ENCODE data around the gene CIZ1.

Gene CIZ1

GRCh38 chr9:128145536-128145935, 45.8 kb downstream of the CIZ1 start:
- H3K14ac ChIP-seq (ENCODE audit: low read length in 2 of 2) = no peak overlapping the region
- peaks cover 2% of the 10 kb centered on the region for H3K4me1 ChIP-seq (ENCODE audit: control insufficient read depth, insufficient read depth, low read depth, low read length)
- no peak overlapping the region for H3K23ac ChIP-seq (ENCODE audit: low read length in 2 of 2)
- H3K4me2 ChIP-seq (ENCODE audit: low read length, poor library complexity, severe bottlenecking) = no peak overlapping the region
- H3K27me3 ChIP-seq (ENCODE audit: control insufficient read depth in 1 of 2, insufficient read depth in 1 of 2, low read length in 2 of 2) = peaks cover 0 to 20% of the 10 kb centered on the region in 2 experiments
- no peak overlapping the region for H2AFZ ChIP-seq (ENCODE audit: low read depth, low read length)
- H2BK12ac ChIP-seq (ENCODE audit: low read length in 2 of 2) = no peak overlapping the region
- no peak overlapping the region for H4K8ac ChIP-seq (ENCODE audit: low read length)
- no peaks in the 10 kb centered on the region for H3K36me3 ChIP-seq (ENCODE audit: control insufficient read depth in 1 of 2, insufficient read depth in 2 of 2, low read depth in 1 of 2, low read length in 2 of 2)
- H4K91ac ChIP-seq (ENCODE audit: low read length) = no peak overlapping the region
- H2BK120ac ChIP-seq (ENCODE audit: low read depth, low read length) = no peak overlapping the region
- H2BK15ac ChIP-seq (ENCODE audit: low read depth, poor library complexity, severe bottlenecking) = no peak overlapping the region
- no peak overlapping the region for H3K27ac ChIP-seq (ENCODE audit: low read length, poor library complexity, severe bottlenecking)
- no peak for DNase-seq
- H2BK5ac ChIP-seq (ENCODE audit: low read depth, low read length, poor library complexity, severe bottlenecking) = no peak overlapping the region
- 91% methylated on average over 8 of the region's 8 CpGs for WGBS
- no peaks in the 10 kb centered on the region for H3K79me1 ChIP-seq (replicated peaks; ENCODE audit: low read length, poor library complexity, severe bottlenecking)
- H3K18ac ChIP-seq (ENCODE audit: low read depth in 1 of 2, low read length in 2 of 2) = no peak overlapping the region
- no peaks in the 10 kb centered on the region for H3K9me3 ChIP-seq (ENCODE audit: control insufficient read depth, low read length)
- no peak overlapping the region for H3K4me3 ChIP-seq (ENCODE audit: insufficient read depth in 1 of 2, low read depth in 1 of 2, low read length in 2 of 2)
- H3K4ac ChIP-seq (ENCODE audit: low read depth in 1 of 2, low read length in 2 of 2) = no peak overlapping the region
- H3K9ac ChIP-seq (ENCODE audit: low read length) = no peak overlapping the region
- H2AK5ac ChIP-seq (ENCODE audit: low read length, severe bottlenecking) = no peak overlapping the region

DNA sequence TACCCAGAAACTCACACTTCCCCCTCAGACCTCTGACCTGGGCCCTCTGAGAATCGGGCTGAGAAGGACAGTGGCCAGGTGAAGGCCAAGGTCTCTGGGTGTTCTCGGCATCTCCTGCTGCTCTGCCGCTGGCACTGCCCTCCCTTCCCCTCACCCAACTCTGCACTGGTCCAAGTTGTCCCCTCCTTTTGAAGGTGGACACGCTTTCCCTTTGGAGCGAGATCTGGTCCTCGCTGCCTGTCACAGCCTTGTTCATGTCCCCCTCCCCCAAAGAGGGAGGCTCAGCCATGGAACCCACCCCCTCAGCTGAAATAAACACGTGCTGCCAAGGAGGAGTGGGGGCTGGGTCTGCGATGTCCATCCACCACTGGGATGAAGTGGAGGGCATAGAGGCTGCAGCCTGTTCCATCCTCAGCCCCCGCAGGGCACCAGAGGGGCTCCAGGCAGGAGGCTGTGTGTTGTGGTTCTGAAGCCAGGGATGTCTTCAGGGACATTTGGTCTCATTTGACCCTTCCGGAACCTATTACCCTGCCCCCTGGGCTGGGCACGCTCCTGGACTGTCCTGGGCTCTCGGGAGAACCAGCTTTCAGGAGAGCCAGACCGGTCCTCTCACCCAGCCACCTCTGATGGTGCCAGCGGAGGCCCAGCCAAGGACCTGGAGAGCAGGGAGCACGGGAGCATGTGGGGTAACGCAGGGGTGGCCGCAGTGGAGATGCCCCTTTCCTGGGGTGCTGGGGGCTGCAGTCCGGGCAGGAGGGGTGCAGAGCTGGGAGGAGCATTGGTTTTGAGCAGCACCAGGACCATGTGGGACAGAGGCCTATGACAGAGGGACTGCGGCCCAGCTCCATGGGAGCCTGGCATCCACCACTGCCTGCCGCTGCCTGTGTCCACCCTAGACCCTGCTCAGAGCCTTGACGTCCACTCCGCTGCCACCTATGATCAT, 46.9 kb downstream of the CIZ1 start:
- H2BK5ac ChIP-seq (ENCODE audit: low read depth, low read length, poor library complexity, severe bottlenecking) = no peak overlapping the region

DNA sequence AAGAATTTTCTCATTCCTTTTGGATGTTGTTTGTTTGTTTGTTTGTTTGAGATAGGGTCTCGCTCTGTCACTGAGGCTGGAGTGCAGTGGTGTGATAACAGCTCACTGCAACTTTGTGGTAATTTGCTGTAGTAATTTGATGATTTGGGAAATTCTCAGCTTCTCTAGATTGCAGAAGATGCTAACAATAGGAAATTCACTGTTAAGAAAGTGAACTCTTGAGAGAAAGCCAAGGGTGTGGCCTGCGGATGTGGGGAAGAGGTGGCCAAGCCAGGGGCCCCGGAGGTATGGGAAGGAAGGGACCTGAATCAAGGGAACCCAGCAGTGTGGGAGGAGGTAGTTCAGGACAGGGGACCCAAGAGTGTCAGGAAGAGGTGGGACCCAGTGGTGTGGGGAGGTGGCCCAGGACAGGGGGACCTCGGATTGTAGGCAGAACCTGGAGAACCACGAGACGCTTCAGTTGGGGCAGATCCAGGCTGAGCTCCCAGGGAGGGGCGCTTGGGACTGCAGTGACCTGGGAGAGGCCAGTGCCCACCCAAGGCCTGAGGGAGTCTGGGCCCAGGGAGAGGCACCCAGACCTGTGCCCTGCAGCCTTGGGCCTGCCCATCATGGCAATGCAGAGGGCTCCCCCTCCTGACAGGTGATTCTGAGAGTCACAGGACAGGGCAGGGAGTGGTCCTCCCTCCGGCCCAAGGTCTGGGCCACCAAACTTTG, 47.7 kb downstream of the CIZ1 start:
- WGBS = 87% methylated on average over 8 of the region's 8 CpGs
- no peak overlapping the region for H3K23ac ChIP-seq (ENCODE audit: low read length in 2 of 2)

More for the DNA sequence above, 46.9 kb downstream of the CIZ1 start:
- 85% methylated on average over 20 of the region's 22 CpGs for WGBS
- no peak overlapping the region for H4K8ac ChIP-seq (ENCODE audit: low read length)
- H2BK120ac ChIP-seq (ENCODE audit: low read depth, low read length) = no peak overlapping the region
- no peak overlapping the region for H2AFZ ChIP-seq (ENCODE audit: low read depth, low read length)
- H3K27ac ChIP-seq (ENCODE audit: low read length, poor library complexity, severe bottlenecking) = no peak overlapping the region
- no peak overlapping the region for H2BK12ac ChIP-seq (ENCODE audit: low read length in 2 of 2)
- no peak overlapping the region for H2AK5ac ChIP-seq (ENCODE audit: low read length, severe bottlenecking)
- H3K27me3 ChIP-seq (ENCODE audit: control insufficient read depth in 1 of 2, insufficient read depth in 1 of 2, low read length in 2 of 2) = peaks cover 0 to 18% of the 10 kb centered on the region in 2 experiments
- no peak overlapping the region for H3K4me3 ChIP-seq (ENCODE audit: insufficient read depth in 1 of 2, low read depth in 1 of 2, low read length in 2 of 2)
- H3K9ac ChIP-seq (ENCODE audit: low read length) = no peak overlapping the region
- H3K4me2 ChIP-seq (ENCODE audit: low read length, poor library complexity, severe bottlenecking) = no peak overlapping the region
- no peaks in the 10 kb centered on the region for H3K36me3 ChIP-seq (ENCODE audit: control insufficient read depth in 1 of 2, insufficient read depth in 2 of 2, low read depth in 1 of 2, low read length in 2 of 2)
- DNase-seq = no peak
- no peaks in the 10 kb centered on the region for H3K9me3 ChIP-seq (ENCODE audit: control insufficient read depth, low read length)
- no peak overlapping the region for H4K91ac ChIP-seq (ENCODE audit: low read length)
- no peaks in the 10 kb centered on the region for H3K79me1 ChIP-seq (replicated peaks; ENCODE audit: low read length, poor library complexity, severe bottlenecking)
- no peak overlapping the region for H2BK15ac ChIP-seq (ENCODE audit: low read depth, poor library complexity, severe bottlenecking)
- H3K14ac ChIP-seq (ENCODE audit: low read length in 2 of 2) = peak overlapping the region in 1 of 2 experiments; percentile 9
- H3K18ac ChIP-seq (ENCODE audit: low read depth in 1 of 2, low read length in 2 of 2) = no peak overlapping the region
- no peak overlapping the region for H3K4ac ChIP-seq (ENCODE audit: low read depth in 1 of 2, low read length in 2 of 2)
- H3K23ac ChIP-seq (ENCODE audit: low read length in 2 of 2) = no peak overlapping the region
- peaks cover 2% of the 10 kb centered on the region for H3K4me1 ChIP-seq (ENCODE audit: control insufficient read depth, insufficient read depth, low read depth, low read length)

DNA sequence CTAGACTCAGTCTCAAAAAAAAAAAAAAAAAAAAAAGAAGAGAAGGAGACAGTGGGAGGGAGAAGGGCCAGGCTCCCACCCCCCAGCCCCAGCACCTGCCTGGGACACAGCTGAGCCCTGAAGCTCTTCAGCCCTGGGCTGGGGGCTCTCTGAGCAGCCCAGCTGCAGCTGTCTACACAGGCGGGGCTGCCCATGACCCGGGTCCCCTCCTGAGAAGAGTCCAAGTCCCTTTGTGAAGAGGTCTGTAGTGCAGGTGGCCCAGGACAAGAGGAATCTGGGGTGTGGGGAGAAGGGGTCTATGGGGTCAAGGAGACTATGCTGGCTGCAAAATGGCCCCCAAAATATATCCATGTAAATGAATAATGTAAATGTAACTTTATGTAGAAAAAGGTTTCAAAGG, 48.8 kb downstream of the CIZ1 start:
- no peak overlapping the region for H3K4ac ChIP-seq (ENCODE audit: low read depth in 1 of 2, low read length in 2 of 2)
- WGBS = no CpG with 5 or more reads among the region's 2 CpGs
- H3K18ac ChIP-seq (ENCODE audit: low read depth in 1 of 2, low read length in 2 of 2) = no peak overlapping the region
- H2AK5ac ChIP-seq (ENCODE audit: low read length, severe bottlenecking) = no peak overlapping the region
- H4K8ac ChIP-seq (ENCODE audit: low read length) = no peak overlapping the region
- H3K9me3 ChIP-seq (ENCODE audit: control insufficient read depth, low read length) = no peaks in the 10 kb centered on the region
- no peak overlapping the region for H3K27ac ChIP-seq (ENCODE audit: low read length, poor library complexity, severe bottlenecking)
- DNase-seq = no peak
- no peak overlapping the region for H3K4me2 ChIP-seq (ENCODE audit: low read length, poor library complexity, severe bottlenecking)
- H3K79me1 ChIP-seq (replicated peaks; ENCODE audit: low read length, poor library complexity, severe bottlenecking) = no peaks in the 10 kb centered on the region
- no peaks in the 10 kb centered on the region for H3K36me3 ChIP-seq (ENCODE audit: control insufficient read depth in 1 of 2, insufficient read depth in 2 of 2, low read depth in 1 of 2, low read length in 2 of 2)
- H3K4me3 ChIP-seq (ENCODE audit: insufficient read depth in 1 of 2, low read depth in 1 of 2, low read length in 2 of 2) = no peak overlapping the region
- no peak overlapping the region for H4K91ac ChIP-seq (ENCODE audit: low read length)
- H3K27me3 ChIP-seq (ENCODE audit: control insufficient read depth in 1 of 2, insufficient read depth in 1 of 2, low read length in 2 of 2) = peaks cover 0 to 13% of the 10 kb centered on the region in 2 experiments
- H2BK12ac ChIP-seq (ENCODE audit: low read length in 2 of 2) = no peak overlapping the region
- no peak overlapping the region for H2BK5ac ChIP-seq (ENCODE audit: low read depth, low read length, poor library complexity, severe bottlenecking)
- H3K4me1 ChIP-seq (ENCODE audit: control insufficient read depth, insufficient read depth, low read depth, low read length) = peaks cover 9% of the 10 kb centered on the region
- no peak overlapping the region for H3K14ac ChIP-seq (ENCODE audit: low read length in 2 of 2)
- no peak overlapping the region for H2BK120ac ChIP-seq (ENCODE audit: low read depth, low read length)
- no peak overlapping the region for H2BK15ac ChIP-seq (ENCODE audit: low read depth, poor library complexity, severe bottlenecking)
- H3K23ac ChIP-seq (ENCODE audit: low read length in 2 of 2) = no peak overlapping the region
- H3K9ac ChIP-seq (ENCODE audit: low read length) = no peak overlapping the region
- no peak overlapping the region for H2AFZ ChIP-seq (ENCODE audit: low read depth, low read length)

More for the DNA sequence above, 47.7 kb downstream of the CIZ1 start:
- Histone ChIP-seq H4K91ac (ENCODE audit: low read length) (no peak overlapping the region), H3K14ac (ENCODE audit: low read length in 2 of 2) (no peak overlapping the region), H2AFZ (ENCODE audit: low read depth, low read length) (no peak overlapping the region), H3K4me2 (ENCODE audit: low read length, poor library complexity, severe bottlenecking) (no peak overlapping the region), H3K9ac (ENCODE audit: low read length) (no peak overlapping the region), H3K27me3 (ENCODE audit: control insufficient read depth in 1 of 2, insufficient read depth in 1 of 2, low read length in 2 of 2) (peaks cover 0 to 16% of the 10 kb centered on the region in 2 experiments), H2BK5ac (ENCODE audit: low read depth, low read length, poor library complexity, severe bottlenecking) (no peak overlapping the region), H3K18ac (ENCODE audit: low read depth in 1 of 2, low read length in 2 of 2) (no peak overlapping the region), H2BK12ac (ENCODE audit: low read length in 2 of 2) (no peak overlapping the region), H4K8ac (ENCODE audit: low read length) (no peak overlapping the region), H2BK15ac (ENCODE audit: low read depth, poor library complexity, severe bottlenecking) (no peak overlapping the region), H2BK120ac (ENCODE audit: low read depth, low read length) (no peak overlapping the region), H3K4me3 (ENCODE audit: insufficient read depth in 1 of 2, low read depth in 1 of 2, low read length in 2 of 2) (no peak overlapping the region), H2AK5ac (ENCODE audit: low read length, severe bottlenecking) (no peak overlapping the region), H3K4me1 (ENCODE audit: control insufficient read depth, insufficient read depth, low read depth, low read length) (peaks cover 2% of the 10 kb centered on the region), H3K36me3 (ENCODE audit: control insufficient read depth in 1 of 2, insufficient read depth in 2 of 2, low read depth in 1 of 2, low read length in 2 of 2) (no peaks in the 10 kb centered on the region), H3K9me3 (ENCODE audit: control insufficient read depth, low read length) (no peaks in the 10 kb centered on the region), H3K27ac (ENCODE audit: low read length, poor library complexity, severe bottlenecking) (no peak overlapping the region), H3K4ac (ENCODE audit: low read depth in 1 of 2, low read length in 2 of 2) (no peak overlapping the region), H3K79me1 (replicated peaks; ENCODE audit: low read length, poor library complexity, severe bottlenecking) (no peaks in the 10 kb centered on the region)
- DNase-seq = no peak
